A549 (cell line): ENCODE results near the gene ROCK1.

Experiments
- CEBPB ChIP-seq, 2 experiments: fragments of >200 bp in 1 of 2; sonication (Bioruptor Twin) in 1 of 2; formaldehyde crosslinking in 1 of 2; IDR thresholded peaks; 2 replicates each; pipeline ENCODE4 v1.6.1; 2012 to 2016
- CTCF ChIP-seq: fragments of >200 bp; sonication (Bioruptor Twin); formaldehyde crosslinking; IDR thresholded peaks from 3 replicates; pipeline ENCODE4 v1.5.1; 2016

- TF ChIP-seq CTCF (no peak), CEBPB (IDR thresholded peaks at IDR 0.05) (no peak)
Observed at GRCh38 chr18:21105936-21106335, 5.7 kb downstream of the ROCK1 start.
